Thoracic aorta (tissue), 2 donors: Measurements from ENCODE around the gene BCAS3. TPM values are rescaled to one million over a fixed set of nuclear protein-coding genes. Genes with fewer than 3 reads are reported as not detected.

Source experiments
- ATAC-seq: fragments of 150-250 bp; one replicate; pipeline ENCODE4 v1.8.0; 2017; ENCODE audit warnings: low read depth; ENCODE audit not compliant: insufficient number of reproducible peaks, low FRiP score
- DNase-seq: peaks from one replicate; pipeline ENCODE4 v3.0.0-alpha.2; 2020; ENCODE audit warnings: low spot score
- H3K27ac ChIP-seq, 2 donors: fragments of 200-600 bp; sonication (generic); 1 replicate in 1 of 2; 2 replicates in 1 of 2; pipeline ENCODE4 v1.5.1; 2016; ENCODE audit warnings: mild to moderate bottlenecking in 2 of 2, moderate library complexity in 2 of 2
- H3K27me3 ChIP-seq: fragments of 200-600 bp; sonication (generic); replicated peaks from 2 replicates; pipeline ENCODE4 v1.6.0; 2016; ENCODE audit warnings: mild to moderate bottlenecking; ENCODE audit not compliant: insufficient read depth
- H3K36me3 ChIP-seq: fragments of 200-600 bp; sonication (generic); one replicate; pipeline ENCODE4 v1.5.1; 2016
- H3K4me1 ChIP-seq, 2 donors: fragments of 200-600 bp; sonication (generic); 1 replicate in 1 of 2; 2 replicates in 1 of 2; pipeline versions ENCODE4 v1.5.1 to v1.6.0; 2016; ENCODE audit warnings: low read depth in 2 of 2, mild to moderate bottlenecking in 1 of 2; ENCODE audit not compliant: control insufficient read depth in 1 of 2
- H3K4me3 ChIP-seq: fragments of 200-600 bp; sonication (generic); 2 replicates; pipeline ENCODE4 v1.5.1; 2016; ENCODE audit warnings: mild to moderate bottlenecking
- H3K9me3 ChIP-seq: fragments of 200-600 bp; sonication (generic); 2 replicates; pipeline ENCODE4 v1.5.1; 2016
- total RNA-seq, 2 donors: library from RNA; depleted of rRNA; stranded (reverse); fragments of >200 nt; gene quantifications; one replicate each; pipeline versions ENCODE4 v1.1.0 to v1.2.3, GENCODE V29; 2016
- TF ChIP-seq, protein P1 (sequence below): fragments of 200-600 bp; sonication (generic); IDR thresholded peaks from one replicate; pipeline ENCODE4 v1.5.1; 2019; ENCODE audit warnings: antibody characterized with exemption

Gene BCAS3
- total RNA-seq, 2 donors from 2014 or later: 35.1 to 69.3 TPM

DNA sequence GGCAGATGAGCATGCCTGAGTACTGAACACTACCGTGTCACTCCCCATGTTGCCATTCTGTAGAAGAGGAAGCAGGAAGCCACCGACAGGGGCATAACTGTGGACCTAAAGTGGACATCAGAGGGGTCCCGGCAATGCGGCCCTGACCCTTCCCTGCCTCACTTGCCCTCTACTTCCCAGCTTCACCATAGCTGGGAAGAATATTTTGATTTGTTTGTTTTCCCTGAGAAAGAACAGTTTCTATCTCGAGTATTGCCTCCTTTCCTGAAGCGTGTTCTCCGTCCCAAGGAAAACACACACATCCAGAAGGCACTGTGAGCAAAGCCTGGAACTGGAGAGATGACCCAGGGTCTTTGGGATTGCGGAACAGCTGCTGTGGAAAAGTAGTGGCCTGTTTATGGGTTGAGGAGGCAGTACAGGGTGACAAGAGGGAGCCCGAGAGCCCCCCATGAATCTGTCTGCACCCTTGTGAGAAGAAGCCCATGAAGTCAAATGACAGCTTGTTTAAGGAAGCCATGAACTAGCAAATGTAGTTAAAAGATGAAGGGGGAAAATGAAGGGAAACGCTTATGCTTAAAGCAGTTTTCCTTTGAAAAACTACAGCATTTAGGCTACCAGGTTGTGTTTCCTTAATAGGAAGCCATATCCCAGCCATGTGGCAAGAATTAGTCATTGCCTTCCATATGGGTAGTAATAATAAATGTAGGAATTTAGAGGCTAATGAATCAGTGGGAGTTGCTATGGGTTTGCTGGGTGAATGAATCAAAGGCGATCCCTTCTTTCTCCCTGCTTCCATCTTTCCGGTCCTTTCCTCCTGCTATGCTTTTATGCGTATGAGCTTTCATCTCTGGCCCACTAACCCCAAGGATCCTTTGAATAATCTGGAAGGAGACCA lies 632.0 kb downstream of the BCAS3 start:
- peaks cover 11 to 16% of the 10 kb centered on the region in 2 donors for H3K4me1 ChIP-seq
- DNase-seq (no peak), ATAC-seq (no peak)
- no peaks in the 10 kb centered on the region for H3K27me3 ChIP-seq
- H3K9me3 ChIP-seq: no peaks in the 10 kb centered on the region
- no peak overlapping the region for H3K4me3 ChIP-seq
- no peaks in the 10 kb centered on the region for H3K36me3 ChIP-seq
- H3K27ac ChIP-seq: no peak overlapping the region
- TF ChIP-seq, protein P1, sequence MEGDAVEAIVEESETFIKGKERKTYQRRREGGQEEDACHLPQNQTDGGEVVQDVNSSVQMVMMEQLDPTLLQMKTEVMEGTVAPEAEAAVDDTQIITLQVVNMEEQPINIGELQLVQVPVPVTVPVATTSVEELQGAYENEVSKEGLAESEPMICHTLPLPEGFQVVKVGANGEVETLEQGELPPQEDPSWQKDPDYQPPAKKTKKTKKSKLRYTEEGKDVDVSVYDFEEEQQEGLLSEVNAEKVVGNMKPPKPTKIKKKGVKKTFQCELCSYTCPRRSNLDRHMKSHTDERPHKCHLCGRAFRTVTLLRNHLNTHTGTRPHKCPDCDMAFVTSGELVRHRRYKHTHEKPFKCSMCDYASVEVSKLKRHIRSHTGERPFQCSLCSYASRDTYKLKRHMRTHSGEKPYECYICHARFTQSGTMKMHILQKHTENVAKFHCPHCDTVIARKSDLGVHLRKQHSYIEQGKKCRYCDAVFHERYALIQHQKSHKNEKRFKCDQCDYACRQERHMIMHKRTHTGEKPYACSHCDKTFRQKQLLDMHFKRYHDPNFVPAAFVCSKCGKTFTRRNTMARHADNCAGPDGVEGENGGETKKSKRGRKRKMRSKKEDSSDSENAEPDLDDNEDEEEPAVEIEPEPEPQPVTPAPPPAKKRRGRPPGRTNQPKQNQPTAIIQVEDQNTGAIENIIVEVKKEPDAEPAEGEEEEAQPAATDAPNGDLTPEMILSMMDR: no peak

DNA sequence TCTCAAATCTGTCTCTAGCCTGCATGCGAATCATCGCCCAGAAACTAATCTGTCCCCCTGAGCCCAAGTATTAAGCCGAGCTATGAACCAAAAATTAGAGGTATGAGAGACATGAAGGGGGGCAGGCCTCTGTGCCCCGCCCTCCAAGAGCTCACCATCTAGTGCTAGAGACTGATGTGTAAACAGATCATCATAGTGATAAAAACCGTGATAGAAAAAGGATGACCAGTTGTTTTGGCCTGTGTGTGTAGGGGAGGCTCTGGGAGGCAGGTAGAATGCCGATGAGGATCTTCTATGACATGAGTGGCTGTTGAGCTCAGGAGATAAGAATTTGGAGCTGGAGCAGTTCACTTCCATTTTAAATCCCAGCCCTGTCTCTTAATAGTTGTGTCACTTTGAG lies 632.9 kb downstream of the BCAS3 start:
- H3K9me3 ChIP-seq: no peaks in the 10 kb centered on the region
- no peaks in the 10 kb centered on the region for H3K27me3 ChIP-seq
- no peak overlapping the region for H3K4me3 ChIP-seq
- DNase-seq (no peak), ATAC-seq (no peak)
- H3K36me3 ChIP-seq: no peaks in the 10 kb centered on the region
- no peak overlapping the region for H3K27ac ChIP-seq
- TF ChIP-seq, protein P1: no peak
- peaks cover 17 to 25% of the 10 kb centered on the region in 2 donors for H3K4me1 ChIP-seq

DNA sequence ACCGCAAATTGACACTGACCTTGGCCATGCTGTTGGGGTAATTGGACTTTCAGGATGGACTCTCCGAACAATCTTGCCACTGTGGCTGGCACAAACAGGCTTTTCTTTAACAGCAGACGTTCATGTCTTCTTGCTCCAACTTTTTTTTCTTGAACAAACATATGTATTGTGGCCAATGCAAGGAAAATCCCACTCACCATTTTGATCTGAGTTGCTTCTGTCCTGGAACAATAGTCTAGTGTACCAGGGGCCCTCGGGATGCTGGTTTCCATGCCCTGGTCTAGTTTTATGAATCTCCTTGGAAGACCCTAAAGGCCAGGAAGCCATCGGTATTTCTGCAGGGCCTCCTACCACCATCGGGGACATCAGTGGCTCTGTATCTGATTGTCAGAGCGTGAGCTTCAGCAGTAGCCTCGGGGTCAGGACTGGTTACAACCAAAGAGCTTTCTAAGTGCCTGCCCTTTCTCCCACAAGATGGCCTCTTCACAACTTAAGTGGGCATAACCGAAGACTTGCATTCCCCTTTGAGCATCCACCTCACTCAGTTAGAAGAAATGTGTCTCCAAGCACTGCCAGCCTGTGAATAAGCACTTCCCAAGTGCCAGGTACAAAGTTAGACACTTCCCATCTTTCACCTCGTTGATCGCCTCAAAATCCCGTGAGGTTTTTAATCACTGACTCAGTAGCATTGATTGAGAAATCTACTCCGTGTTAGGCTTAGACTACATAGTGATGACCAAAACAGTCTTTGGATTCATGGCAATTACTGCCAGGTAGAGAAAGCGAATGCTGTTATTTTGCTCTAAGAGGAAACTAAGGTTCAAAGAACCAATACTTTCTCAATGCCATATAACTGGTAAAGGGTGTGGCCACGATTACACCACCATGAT lies 635.0 kb downstream of the BCAS3 start:
- H3K9me3 ChIP-seq: no peaks in the 10 kb centered on the region
- no peaks in the 10 kb centered on the region for H3K36me3 ChIP-seq
- DNase-seq (no peak), ATAC-seq (no peak)
- no peaks in the 10 kb centered on the region for H3K27me3 ChIP-seq
- TF ChIP-seq, protein P1: no peak
- no peak overlapping the region for H3K4me3 ChIP-seq
- peaks cover 17 to 25% of the 10 kb centered on the region in 2 donors for H3K4me1 ChIP-seq
- peak overlapping the region; percentile 76 to 85 for H3K27ac ChIP-seq

DNA sequence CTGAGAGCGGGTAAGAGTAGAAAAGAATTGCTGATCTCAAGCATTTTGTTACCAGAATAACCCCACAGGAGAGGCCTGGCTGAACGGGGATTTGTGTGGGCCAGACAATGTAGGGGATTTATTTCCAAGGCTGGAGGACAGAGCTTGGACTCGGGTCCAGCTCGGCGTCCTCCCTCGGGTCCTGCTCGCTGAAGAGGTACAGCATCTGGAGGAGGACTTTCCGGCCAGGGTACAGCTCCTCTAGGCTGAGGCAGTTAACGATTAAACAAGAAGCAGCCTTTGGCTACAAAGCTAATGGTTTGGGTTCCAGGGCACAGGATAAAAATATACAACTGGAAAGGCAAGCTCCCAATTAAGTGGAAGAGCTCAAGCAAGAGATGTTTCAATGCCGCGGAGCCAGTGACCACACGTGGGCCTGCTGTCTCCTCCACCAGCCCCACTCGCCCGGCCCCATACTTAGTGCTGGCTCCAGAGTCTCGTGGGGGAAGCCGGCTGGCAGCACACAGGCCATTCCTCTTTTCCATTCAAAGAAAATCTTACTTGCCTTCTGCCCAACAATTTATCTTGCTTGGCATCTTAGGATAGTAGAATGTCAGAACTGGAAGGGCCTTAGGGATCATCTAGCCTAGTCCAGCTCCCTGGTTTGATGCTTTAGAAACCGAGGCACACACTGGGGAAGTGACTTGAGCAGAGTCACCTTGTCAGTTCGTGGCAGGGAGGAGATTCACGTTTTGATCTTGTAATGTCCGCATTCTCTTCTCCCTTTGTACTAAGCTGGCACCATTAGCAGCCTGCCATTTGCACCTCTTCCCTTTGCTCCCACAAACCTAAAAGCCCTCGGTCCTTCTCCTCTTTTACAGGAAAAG lies 636.0 kb downstream of the BCAS3 start:
- ATAC-seq: no peak
- DNase-seq: no peak
- Histone ChIP-seq H3K36me3 (no peaks in the 10 kb centered on the region), H3K27ac (peak overlapping the region; percentile 76 to 85), H3K4me3 (no peak overlapping the region), H3K9me3 (no peaks in the 10 kb centered on the region), H3K4me1 (peaks cover 17 to 25% of the 10 kb centered on the region in 2 donors), H3K27me3 (no peaks in the 10 kb centered on the region)
- TF ChIP-seq, protein P1: no peak
